H1 (cell line): Measurements from ENCODE around the gene FASN. TPM values are rescaled to one million over a fixed set of nuclear protein-coding genes. Genes with fewer than 3 reads are reported as not detected.

ENCODE experiments used
- CTCF ChIA-PET: fragments of 300-600 bp; sonication (Branson Sonifier 250); formaldehyde crosslinking; loops from one replicate; lab custom pipeline; 2021; ENCODE audit not compliant: partially characterized antibody; lab: Charles Lee
- POLR2A ChIA-PET: fragments of 300-600 bp; sonication (Branson Sonifier 250); formaldehyde crosslinking; loops from one replicate; lab custom pipeline; 2021; ENCODE audit warnings: inconsistent platforms; ENCODE audit not compliant: partially characterized antibody; lab: Charles Lee
- DNase-seq, 2 experiments: peaks; one replicate each; pipeline versions ENCODE4 v3.0.0 to v3.0.0-alpha.2; 2010 to 2022; ENCODE audit warnings: low spot score in 2 of 2, low read depth in 1 of 2, mixed read lengths in 1 of 2
- FAIRE-seq: peaks from 2 replicates; lab custom pipeline; 2011; peaks lifted over from hg19 to GRCh38; lab: Jason Lieb, UNC
- H2AFZ ChIP-seq: 2 replicates; pipeline ENCODE4 v1.8.1; 2012; ENCODE audit warnings: low read length, inconsistent platforms
- H2AK5ac ChIP-seq: 2 replicates; pipeline ENCODE4 v1.6.1; 2013; ENCODE audit warnings: low read depth, low read length
- H2BK120ac ChIP-seq: replicated peaks from 2 replicates; pipeline ENCODE3; 2013; ENCODE audit warnings: low read depth, low read length, inconsistent platforms
- H2BK12ac ChIP-seq: 2 replicates; pipeline ENCODE4 v1.6.1; 2013; ENCODE audit warnings: low read depth, low read length
- H2BK15ac ChIP-seq: 2 replicates; pipeline ENCODE4 v1.6.1; 2013; ENCODE audit warnings: low read length
- H2BK20ac ChIP-seq: 2 replicates; pipeline ENCODE4 v1.6.1; 2013; ENCODE audit warnings: low read length
- H2BK5ac ChIP-seq: 2 replicates; pipeline ENCODE4 v1.6.1; 2013; ENCODE audit warnings: low read depth, low read length
- H3K14ac ChIP-seq: 2 replicates; pipeline ENCODE4 v1.6.1; 2013; ENCODE audit warnings: inconsistent platforms; ENCODE audit not compliant: insufficient read length
- H3K18ac ChIP-seq: 2 replicates; pipeline ENCODE4 v1.6.1; 2013; ENCODE audit warnings: low read length; ENCODE audit errors: extremely low read depth
- H3K23ac ChIP-seq: 2 replicates; pipeline ENCODE4 v1.6.1; 2013; ENCODE audit warnings: inconsistent platforms; ENCODE audit not compliant: insufficient read length
- H3K23me2 ChIP-seq: 2 replicates; pipeline ENCODE4 v1.6.1; 2013; ENCODE audit warnings: low read depth, low read length
- H3K27ac ChIP-seq: 2 replicates; pipeline ENCODE4 v1.6.1; 2011; ENCODE audit warnings: low read depth, low read length, inconsistent platforms
- H3K27me3 ChIP-seq, 4 experiments: replicated peaks in 1 of 4; 1 replicate in 1 of 4; 2 replicates in 3 of 4; pipeline versions ENCODE4 v1.6.1 to v1.8.1; 2011 to 2013; ENCODE audit warnings: low read length in 3 of 4, mild to moderate bottlenecking in 3 of 4, inconsistent platforms in 2 of 4, mixed read lengths in 2 of 4, moderate library complexity in 1 of 4; ENCODE audit not compliant: control insufficient read depth in 3 of 4, insufficient read depth in 3 of 4; ENCODE audit errors: extremely low read depth in 1 of 4
- H3K36me3 ChIP-seq, 4 experiments: 2 replicates each; pipeline versions ENCODE4 v1.6.1 to v1.8.1; 2011 to 2013; ENCODE audit warnings: mild to moderate bottlenecking in 4 of 4, low read length in 3 of 4, moderate library complexity in 2 of 4, control low read depth in 1 of 4, inconsistent platforms in 1 of 4; ENCODE audit not compliant: insufficient read depth in 4 of 4, control insufficient read depth in 2 of 4
- H3K4ac ChIP-seq: replicated peaks from 2 replicates; pipeline ENCODE3; 2013; ENCODE audit warnings: low read length, low read depth, mixed read lengths, inconsistent platforms; ENCODE audit not compliant: insufficient read length
- H3K4me1 ChIP-seq, 4 experiments: replicated peaks in 1 of 4; 1 replicate in 1 of 4; 2 replicates in 3 of 4; pipeline versions ENCODE4 v1.6.1 to v1.8.1; 2011 to 2013; ENCODE audit warnings: low read length in 3 of 4, inconsistent platforms in 2 of 4, mixed read lengths in 1 of 4; ENCODE audit not compliant: insufficient read depth in 4 of 4, control insufficient read depth in 3 of 4
- H3K4me2 ChIP-seq, 2 experiments: 2 replicates each; pipeline versions ENCODE4 v1.6.1 to v1.8.1; 2011 to 2013; ENCODE audit warnings: low read depth in 2 of 2, low read length in 2 of 2, control low read depth in 1 of 2, inconsistent platforms in 1 of 2, mild to moderate bottlenecking in 1 of 2; ENCODE audit not compliant: insufficient read depth in 1 of 2
- H3K4me3 ChIP-seq, 4 experiments: fragments of 200-600, 300-600 bp in 1 of 4; sonication (generic), shearing (Covaris generic), sonication (Bioruptor Twin) in 1 of 4; 2 replicates each; pipeline versions ENCODE4 v1.5.1 to v1.8.1; 2011 to 2016; ENCODE audit warnings: low read length in 4 of 4, low read depth in 3 of 4, control low read depth in 2 of 4, inconsistent platforms in 2 of 4, mild to moderate bottlenecking in 2 of 4, mixed read lengths in 1 of 4, moderate library complexity in 1 of 4; ENCODE audit not compliant: insufficient read depth in 2 of 4; ENCODE audit errors: extremely low read depth in 1 of 4
- H3K56ac ChIP-seq: replicated peaks from 2 replicates; pipeline ENCODE3; 2013; ENCODE audit warnings: low read depth, mild to moderate bottlenecking, mixed read lengths, low read length, inconsistent platforms; ENCODE audit not compliant: insufficient read length
- H3K79me1 ChIP-seq: 2 replicates; pipeline ENCODE4 v1.6.1; 2013; ENCODE audit warnings: low read depth, low read length, control low read depth
- H3K79me2 ChIP-seq, 2 experiments: 2 replicates each; pipeline versions ENCODE4 v1.6.1 to v1.8.1; 2012 to 2013; ENCODE audit warnings: low read length in 2 of 2, mild to moderate bottlenecking in 2 of 2, inconsistent platforms in 1 of 2; ENCODE audit not compliant: insufficient read depth in 2 of 2, control insufficient read depth in 1 of 2
- H3K9ac ChIP-seq, 4 experiments: replicated peaks in 1 of 4; 1 replicate in 1 of 4; 2 replicates in 3 of 4; pipeline versions ENCODE4 v1.6.1 to v1.8.1; 2011 to 2013; ENCODE audit warnings: low read depth in 3 of 4, low read length in 3 of 4, control low read depth in 2 of 4, mild to moderate bottlenecking in 2 of 4, moderate library complexity in 2 of 4, inconsistent platforms in 1 of 4; ENCODE audit errors: extremely low read depth in 1 of 4
- H3K9me3 ChIP-seq, 2 experiments: 2 replicates each; pipeline versions ENCODE4 v1.6.1 to v1.8.1; 2012 to 2013; ENCODE audit warnings: mild to moderate bottlenecking in 2 of 2, moderate library complexity in 2 of 2, control low read depth in 1 of 2, inconsistent platforms in 1 of 2, low read depth in 1 of 2, low read length in 1 of 2, mixed read lengths in 1 of 2; ENCODE audit not compliant: insufficient read depth in 2 of 2
- H4K20me1 ChIP-seq, 2 experiments: replicated peaks in 1 of 2; 2 replicates each; pipeline versions ENCODE3 to v1.8.1; 2011 to 2013; ENCODE audit warnings: inconsistent platforms in 2 of 2, low read length in 2 of 2, mild to moderate bottlenecking in 1 of 2; ENCODE audit not compliant: insufficient read depth in 2 of 2, control insufficient read depth in 1 of 2
- H4K5ac ChIP-seq: 2 replicates; pipeline ENCODE4 v1.6.1; 2013; ENCODE audit warnings: low read length, low read depth, mixed read lengths, inconsistent platforms; ENCODE audit not compliant: insufficient read length
- H4K8ac ChIP-seq: 2 replicates; pipeline ENCODE4 v1.8.0; 2013; ENCODE audit warnings: mild to moderate bottlenecking, moderate library complexity, low read length, inconsistent platforms; ENCODE audit not compliant: insufficient read depth; ENCODE audit errors: extremely low read depth
- H4K91ac ChIP-seq: replicated peaks from 2 replicates; pipeline ENCODE3; 2013; ENCODE audit warnings: low read length, mixed read lengths, inconsistent platforms; ENCODE audit not compliant: insufficient read length
- JUND ChIP-seq: IDR thresholded peaks from 2 replicates; pipeline ENCODE4 v1.6.1; 2011; ENCODE audit warnings: mild to moderate bottlenecking, improper control_type of control experiment, low read length
- WGBS, 2 experiments: shearing (Covaris generic) in 1 of 2; methylation state at CpG; one replicate each; pipeline versions ENCODE4 v1.1.6 to v1.1.7; 2013 to 2015; ENCODE audit warnings: low lambda C conversion rate in 2 of 2, mixed read lengths in 2 of 2, inconsistent platforms in 1 of 2, low coverage in 1 of 2, missing lambda C conversion rate in 1 of 2; ENCODE audit not compliant: insufficient replicate concordance in 2 of 2, insufficient coverage in 1 of 2, insufficient read length in 1 of 2; ENCODE audit errors: extremely low coverage in 1 of 2, missing lambda C conversion rate in 1 of 2; 5-methylcytosine and 5-hydroxymethylcytosine counted together
- polyA plus RNA-seq, 7 experiments: library from polyadenylated mRNA; depleted of rRNA in 3 of 7; stranded (reverse) in 5 of 7; unstranded in 2 of 7; fragments of >200 nt in 5 of 7; fragments of 200-250 nt in 2 of 7; gene quantifications; 1 replicate in 5 of 7; 2 replicates in 1 of 7; 4 replicates in 1 of 7; pipeline versions ENCODE4 v1.2.1 to v1.2.3, GENCODE V29; 2011 to 2013; ENCODE audit warnings: missing spikeins in 2 of 7, mixed read lengths in 2 of 7
- total RNA-seq: library from RNA; stranded (reverse); fragmentation: NEBNext Ultra II Directional; extraction: Animal tissue kit (Norgen Biotek cat#: 25700); gene quantifications from 2 replicates; pipeline ENCODE4 v1.2.1, GENCODE V29; 2021

FASN gene
- total and polyA plus RNA-seq, 2 of the 8 experiments (the other 6 are each of a cell fraction or from before 2014, with no cell fraction given) = 143 to 561 TPM

DNA sequence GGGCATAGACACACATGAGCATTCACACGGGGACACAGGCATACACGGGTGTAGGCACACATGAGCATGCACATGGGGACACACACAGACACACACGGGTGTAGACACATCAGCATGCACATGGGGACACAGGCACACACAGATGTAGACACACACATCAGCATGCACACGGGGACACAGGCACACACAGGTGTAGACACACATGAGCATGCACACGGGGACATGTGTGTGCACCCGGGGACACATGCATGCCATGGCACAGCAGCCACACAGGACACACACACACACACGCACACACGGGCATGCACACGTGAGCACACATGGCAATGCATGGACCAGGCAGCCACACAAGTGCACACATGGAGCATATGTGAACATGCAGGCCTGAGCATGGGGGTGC lies 55.4 kb downstream of the FASN start:
- Histone ChIP-seq H2BK5ac (peak overlapping the region; percentile 55), H3K9me3 (no peaks in the 10 kb centered on the region), H2BK15ac (peak overlapping the region; percentile 3), H2AFZ (no peak overlapping the region), H3K56ac (no peak overlapping the region), H3K27me3 (peaks cover 0 to 4% (median 0%) of the 10 kb centered on the region in 4 experiments; a peak in 1 of 7 replicates), H3K14ac (no peak overlapping the region), H4K91ac (peak overlapping the region; percentile 96), H3K27ac (no peak overlapping the region), H3K4me1 (peaks cover 1 to 15% (median 7%) of the 10 kb centered on the region in 4 experiments; a peak in 5 of 7 replicates), H2BK12ac (peak overlapping the region; percentile 97; the same call in 1 of the 2 replicates), H3K18ac (no peak overlapping the region), H4K5ac (no peak overlapping the region), H3K23ac (no peak overlapping the region), H3K4me2 (no peak overlapping the region), H4K8ac (0 out of 2 replicates have a peak overlapping the region, but pooled peaks have one; percentile 35), H3K4ac (peak overlapping the region; percentile 97), H3K4me3 (no peak overlapping the region), H2AK5ac (peak overlapping the region; percentile 93), H2BK20ac (peak overlapping the region; percentile 84), H3K79me2 (no peaks in the 10 kb centered on the region), H3K23me2 (0 out of 2 replicates have a peak, but pooled peaks cover 3% of the 10 kb centered on the region), H2BK120ac (no peak overlapping the region), H4K20me1 (peaks cover 0 to 6% of the 10 kb centered on the region in 2 experiments), H3K36me3 (peaks cover 0 to 4% (median 0%) of the 10 kb centered on the region in 4 experiments; a peak in 2 of 8 replicates), H3K9ac (0 out of 7 replicates have a peak overlapping the region, but pooled peaks of 1 of the 4 experiments have one; percentile 17), H3K79me1 (no peaks in the 10 kb centered on the region)
- DNase-seq (no peak), FAIRE-seq (no peak)
- ChIA-PET CTCF (interaction anchor here (1.0 to 2.7 kb wide), 3 partner anchors 13 to 23 kb away, joined by 3 to 28 read pairs (median 7); no protein-coding TSS in a partner anchor), POLR2A (interaction anchor here (0.9 to 1.5 kb wide), 12 partner anchors 9 to 173 kb away, joined by 3 to 10 read pairs (median 3); partner anchors contain the start of genes CENPX, GPS1, LRRC45 and RAC3)
- 93% methylated on average over 9 of the region's 9 CpGs; no CpG with 5 or more reads in 1 of the 2 experiments for WGBS, 2 experiments
- no peak for TF ChIP-seq JUND
